Osteocyte (in vitro differentiated cells): ENCODE measurements around the gene GATA3. TPM values are rescaled to one million over a fixed set of nuclear protein-coding genes. Genes with fewer than 3 reads are reported as not detected.
A peak's percentile ranks its signal among the peaks of the same experiment; 100 is the strongest.

Experiments
- DNase-seq: peaks from one replicate; pipeline ENCODE4 v3.0.0; 2021; ENCODE audit warnings: mixed read lengths; ENCODE audit not compliant: unreplicated experiment; ENCODE audit errors: extremely low spot score
- H3K27ac Mint-ChIP-seq: one replicate; pipeline ENCODE4 v1.8.0; 2021; ENCODE audit warnings: mild to moderate bottlenecking, mixed read lengths; ENCODE audit not compliant: unreplicated experiment
- H3K27me3 Mint-ChIP-seq: one replicate; pipeline ENCODE4 v1.8.0; 2021; ENCODE audit warnings: mixed read lengths; ENCODE audit not compliant: unreplicated experiment
- H3K36me3 Mint-ChIP-seq: one replicate; pipeline ENCODE4 v1.8.0; 2021; ENCODE audit warnings: mixed read lengths; ENCODE audit not compliant: unreplicated experiment
- H3K4me1 Mint-ChIP-seq: one replicate; pipeline ENCODE4 v1.8.0; 2021; ENCODE audit warnings: mixed read lengths; ENCODE audit not compliant: unreplicated experiment
- H3K4me3 Mint-ChIP-seq: one replicate; pipeline ENCODE4 v1.8.0; 2021; ENCODE audit warnings: mild to moderate bottlenecking, moderate library complexity, mixed read lengths; ENCODE audit not compliant: unreplicated experiment
- H3K9me3 Mint-ChIP-seq: one replicate; pipeline ENCODE4 v1.8.0; 2021; ENCODE audit warnings: mixed read lengths; ENCODE audit not compliant: unreplicated experiment
- CTCF ChIP-seq: fragments of 200-600 bp; sonication (generic); IDR thresholded peaks from 2 replicates; pipeline ENCODE4 v1.5.0; 2021; ENCODE audit warnings: antibody characterized with exemption, mild to moderate bottlenecking, moderate library complexity
- total RNA-seq: library from RNA; stranded (reverse); gene quantifications from 2 replicates; pipeline ENCODE4 v1.2.1, GENCODE V29; 2021

The GATA3 gene
- total RNA-seq, 1 donor from 2014 or later, result not detected

- TF ChIP-seq CTCF, result no peak
- Mint-ChIP-seq H3K4me3 (peak overlapping the region; percentile 66), H3K4me1 (peaks cover 24% of the 10 kb centered on the region), H3K36me3 (peaks cover 4% of the 10 kb centered on the region), H3K27ac (no peak overlapping the region), H3K27me3 (peaks cover 91% of the 10 kb centered on the region), H3K9me3 (no peaks in the 10 kb centered on the region)
- no peak for DNase-seq
Observed at GRCh38 chr10:8044908-8045725, 9.4 kb upstream of the GATA3 start.

GRCh38 chr10:8045726-8046494 is 8.6 kb upstream of the GATA3 start:
- no peak for TF ChIP-seq CTCF
- Mint-ChIP-seq H3K9me3 (no peaks in the 10 kb centered on the region), H3K4me1 (peaks cover 26% of the 10 kb centered on the region), H3K27ac (no peak overlapping the region), H3K27me3 (peaks cover 87% of the 10 kb centered on the region), H3K36me3 (peaks cover 4% of the 10 kb centered on the region), H3K4me3 (peak overlapping the region; percentile 66)
- DNase-seq, result no peak

- H3K9me3 Mint-ChIP-seq, result no peaks in the 10 kb centered on the region
- no peak overlapping the region for H3K27ac Mint-ChIP-seq
- peaks cover 4% of the 10 kb centered on the region for H3K36me3 Mint-ChIP-seq
- H3K4me1 Mint-ChIP-seq, result peaks cover 33% of the 10 kb centered on the region
- DNase-seq, result no peak
- peaks cover 80% of the 10 kb centered on the region for H3K27me3 Mint-ChIP-seq
- TF ChIP-seq CTCF, result no peak
- H3K4me3 Mint-ChIP-seq, result no peak overlapping the region
Observed at GRCh38 chr10:8047452-8048280, 6.8 kb upstream of the GATA3 start.

- H3K27me3 Mint-ChIP-seq, result peaks cover 79% of the 10 kb centered on the region
- H3K27ac Mint-ChIP-seq, result no peak overlapping the region
- no peak for DNase-seq
- TF ChIP-seq CTCF, result no peak
- no peak overlapping the region for H3K4me3 Mint-ChIP-seq
- H3K4me1 Mint-ChIP-seq, result peaks cover 35% of the 10 kb centered on the region
- H3K36me3 Mint-ChIP-seq, result peaks cover 4% of the 10 kb centered on the region
- H3K9me3 Mint-ChIP-seq, result no peaks in the 10 kb centered on the region
Observed at GRCh38 chr10:8048281-8049008, 6.0 kb upstream of the GATA3 start.
